T-helper 2 cell treated with Interferon-gamma antibody and Interleukin-4, amounts not matched to agents 100 ng/mL and 5 ng/mL, for 36 hours (primary cell): ENCODE results near the gene BICC1. TPM values are rescaled to one million over a fixed set of nuclear protein-coding genes. Genes with fewer than 3 reads are reported as not detected.

Source experiments
- intact Hi-C: fragments of 100-400 bp; cut with micrococcal nuclease; formaldehyde crosslinking; loops from one replicate; pipeline ENCODE4 v1.15.1; 2023
- total RNA-seq: library from RNA; stranded (reverse); gene quantifications from 2 replicates; pipeline ENCODE4 v1.2.3, GENCODE V29; 2022

Gene BICC1
- total RNA-seq, 1 donor from 2014 or later, result 0.05 TPM

GRCh38 chr10:58742141-58742540 lies 229.5 kb downstream of the BICC1 start:
- intact Hi-C loops, result no loop called here

- intact Hi-C loops, result no loop called here
Measured at GRCh38 chr10:58743466-58744115, 230.9 kb downstream of the BICC1 start.

- intact Hi-C loops, result no loop called here
Measured at GRCh38 chr10:58746474-58747185, 234.0 kb downstream of the BICC1 start.

GRCh38 chr10:58747687-58748086 lies 235.0 kb downstream of the BICC1 start:
- intact Hi-C loops, result no loop called here

- intact Hi-C loops, result no loop called here
Measured at GRCh38 chr10:58752665-58753064, 240.0 kb downstream of the BICC1 start.

- intact Hi-C loops, result no loop called here
Measured at GRCh38 chr10:58753425-58753824, 240.8 kb downstream of the BICC1 start.

GRCh38 chr10:58754469-58755339 lies 242.0 kb downstream of the BICC1 start:
- intact Hi-C loops, result no loop called here

- intact Hi-C loops, result no loop called here
Measured at GRCh38 chr10:58755340-58755610, 242.6 kb downstream of the BICC1 start.

- intact Hi-C loops, result no loop called here
Measured at GRCh38 chr10:58755677-58756076, 243.0 kb downstream of the BICC1 start.

GRCh38 chr10:58756130-58756719 lies 243.6 kb downstream of the BICC1 start:
- intact Hi-C loops, result no loop called here

GRCh38 chr10:58757352-58758065 lies 244.8 kb downstream of the BICC1 start:
- intact Hi-C loops, result no loop called here

- intact Hi-C loops, result no loop called here
Measured at GRCh38 chr10:58758321-58758720, 245.6 kb downstream of the BICC1 start.

- intact Hi-C loops, result no loop called here
Measured at GRCh38 chr10:58764087-58764747, 251.5 kb downstream of the BICC1 start.

- intact Hi-C loops, result no loop called here
Measured at GRCh38 chr10:58765910-58766309, 253.2 kb downstream of the BICC1 start.

- intact Hi-C loops, result no loop called here
Measured at GRCh38 chr10:58767652-58768051, 255.0 kb downstream of the BICC1 start.

- intact Hi-C loops, result no loop called here
Measured at GRCh38 chr10:58771863-58772262, 259.2 kb downstream of the BICC1 start.

- intact Hi-C loops, result no loop called here
Measured at GRCh38 chr10:58772758-58773157, 260.1 kb downstream of the BICC1 start.

GRCh38 chr10:58773341-58773740 lies 260.7 kb downstream of the BICC1 start:
- intact Hi-C loops, result no loop called here

- intact Hi-C loops, result no loop called here
Measured at GRCh38 chr10:58773944-58774343, 261.3 kb downstream of the BICC1 start.

GRCh38 chr10:58775960-58776567 lies 263.4 kb downstream of the BICC1 start:
- intact Hi-C loops, result no loop called here
